ENCODE measurements around the gene TBC1D22A. TPM values are rescaled to one million over a fixed set of nuclear protein-coding genes. Genes with fewer than 3 reads are reported as not detected.

Gene TBC1D22A
- total RNA-seq, 1 experiment from 2014 or later: 20.9 TPM

GRCh38 chr22:47123827-47124442 is 361.5 kb downstream of the TBC1D22A start:
- Histone ChIP-seq H3K4me3 (replicated peaks in 1 of 2; ENCODE audit: low read depth in 1 of 2, low read length in 2 of 2) (no peak overlapping the region), H3K27me3 (ENCODE audit: insufficient read depth, low read length) (no peaks in the 10 kb centered on the region), H2AFZ (ENCODE audit: low read depth, low read length, poor library complexity, severe bottlenecking) (no peak overlapping the region), H3K9me3 (ENCODE audit: control insufficient read depth in 1 of 2, insufficient read depth in 1 of 2, low read depth in 1 of 2, low read length in 2 of 2) (no peaks in the 10 kb centered on the region), H4K20me1 (ENCODE audit: insufficient read depth) (no peaks in the 10 kb centered on the region), H3K79me2 (ENCODE audit: insufficient read depth, low read length) (no peaks in the 10 kb centered on the region), H3K4me1 (ENCODE audit: control insufficient read depth in 1 of 2, insufficient read depth in 2 of 2, low read length in 2 of 2) (peaks cover 3 to 20% of the 10 kb centered on the region in 2 experiments; a peak in 3 of 4 replicates), H3K36me3 (ENCODE audit: control insufficient read depth in 1 of 2, insufficient read depth in 2 of 2, low read length in 2 of 2) (no peaks in the 10 kb centered on the region), H3K9me2 (ENCODE audit: insufficient read depth) (no peaks in the 10 kb centered on the region), H3K4me2 (ENCODE audit: low read length) (no peak overlapping the region), H3K9ac (ENCODE audit: low read length) (no peak overlapping the region), H3K27ac (ENCODE audit: low read depth, low read length) (no peak overlapping the region)
- ATAC-seq (no peak), DNase-seq (ENCODE audit: low read depth, low spot score) (no peak)
- POLR2A ChIA-PET: no interaction called here
- BruUV-seq (replicated peaks): no TSS peak
- CTCF ChIA-PET: interaction anchor here (1.0 kb wide), 1 partner anchor 366 kb away, joined by 3 read pairs; no protein-coding TSS in a partner anchor
- RAD21 ChIA-PET (ENCODE audit: low non-redundant PET in 1 of 2, low total read pairs in 2 of 2, uncharacterized antibody in 2 of 2, unreplicated experiment in 2 of 2): no interaction called here
- TF ChIP-seq, protein P1, sequence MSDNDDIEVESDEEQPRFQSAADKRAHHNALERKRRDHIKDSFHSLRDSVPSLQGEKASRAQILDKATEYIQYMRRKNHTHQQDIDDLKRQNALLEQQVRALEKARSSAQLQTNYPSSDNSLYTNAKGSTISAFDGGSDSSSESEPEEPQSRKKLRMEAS (IDR thresholded peaks at IDR 0.05): peak; percentile 31; the same call in 1 of the 2 replicates
- no peak for TF ChIP-seq TCF7L2 (IDR thresholded peaks at IDR 0.05; ENCODE audit: borderline replicate concordance, extremely low read depth, insufficient read depth, insufficient read length)
- TF ChIP-seq YY1 (IDR thresholded peaks at IDR 0.05; ENCODE audit: extremely low read depth, insufficient replicate concordance, low read depth, low read length): no peak
- intact Hi-C loops (cut with micrococcal nuclease): no loop called here

DNA sequence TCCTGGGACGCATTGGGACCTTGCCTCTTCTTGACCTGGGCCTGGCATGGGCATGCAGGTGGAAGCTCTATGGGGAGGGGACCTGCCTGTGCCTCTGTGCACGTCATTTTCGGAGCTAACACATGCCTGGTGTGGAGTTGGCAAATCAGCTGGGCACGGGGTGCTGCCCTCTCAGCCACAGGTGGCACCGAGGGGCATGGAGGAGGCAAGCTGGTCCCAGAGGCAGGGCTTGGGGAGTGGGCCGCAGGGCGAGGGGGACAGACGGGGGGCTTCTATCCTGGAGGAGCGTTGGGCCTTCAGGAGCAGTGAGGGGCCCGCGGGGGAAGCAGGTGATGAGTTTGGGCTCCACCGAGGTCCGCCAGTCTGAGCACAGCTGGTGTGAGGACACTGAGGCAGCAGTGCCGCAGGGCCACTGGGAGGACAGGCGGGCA is 362.0 kb downstream of the TBC1D22A start:
- ATAC-seq: no peak
- POLR2A ChIA-PET: no interaction called here
- intact Hi-C loops (cut with micrococcal nuclease): no loop called here

More for the DNA sequence above, 362.0 kb downstream of the TBC1D22A start:
- no peak overlapping the region for H2AFZ ChIP-seq (ENCODE audit: low read depth, low read length, poor library complexity, severe bottlenecking)
- H3K79me2 ChIP-seq (ENCODE audit: insufficient read depth, low read length): no peaks in the 10 kb centered on the region
- H3K9me3 ChIP-seq (ENCODE audit: control insufficient read depth in 1 of 2, insufficient read depth in 1 of 2, low read depth in 1 of 2, low read length in 2 of 2): no peaks in the 10 kb centered on the region
- no peak overlapping the region for H3K27ac ChIP-seq (ENCODE audit: low read depth, low read length)
- no peaks in the 10 kb centered on the region for H4K20me1 ChIP-seq (ENCODE audit: insufficient read depth)
- CTCF ChIA-PET: no interaction called here
- no peaks in the 10 kb centered on the region for H3K36me3 ChIP-seq (ENCODE audit: control insufficient read depth in 1 of 2, insufficient read depth in 2 of 2, low read length in 2 of 2)
- RAD21 ChIA-PET (ENCODE audit: low non-redundant PET in 1 of 2, low total read pairs in 2 of 2, uncharacterized antibody in 2 of 2, unreplicated experiment in 2 of 2): no interaction called here
- no peak overlapping the region for H3K4me2 ChIP-seq (ENCODE audit: low read length)
- H3K27me3 ChIP-seq (ENCODE audit: insufficient read depth, low read length): no peaks in the 10 kb centered on the region
- no TSS peak for BruUV-seq (replicated peaks)
- TF ChIP-seq ZNF274 (IDR thresholded peaks at IDR 0.05; ENCODE audit: low read depth, low read length): no peak
- no peak for TF ChIP-seq POLR2A (IDR thresholded peaks at IDR 0.05; ENCODE audit: borderline replicate concordance, extremely low read depth, insufficient read depth, insufficient read length)
- TF ChIP-seq ZFX (IDR thresholded peaks at IDR 0.05): no peak
- DNase-seq (ENCODE audit: low read depth, low spot score): no peak
- H3K4me1 ChIP-seq (ENCODE audit: control insufficient read depth in 1 of 2, insufficient read depth in 2 of 2, low read length in 2 of 2): peaks cover 9 to 26% of the 10 kb centered on the region in 2 experiments
- H3K9me2 ChIP-seq (ENCODE audit: insufficient read depth): no peaks in the 10 kb centered on the region
- no peak overlapping the region for H3K9ac ChIP-seq (ENCODE audit: low read length)
- no peak overlapping the region for H3K4me3 ChIP-seq (replicated peaks in 1 of 2; ENCODE audit: low read depth in 1 of 2, low read length in 2 of 2)
